ENCODE measurements around the gene PRDM4. TPM values are rescaled to one million over a fixed set of nuclear protein-coding genes. Genes with fewer than 3 reads are reported as not detected.

The PRDM4 gene
- polyA plus RNA-seq, 3 donors = 6.5 to 16.4 (median 7.0) TPM

DNA sequence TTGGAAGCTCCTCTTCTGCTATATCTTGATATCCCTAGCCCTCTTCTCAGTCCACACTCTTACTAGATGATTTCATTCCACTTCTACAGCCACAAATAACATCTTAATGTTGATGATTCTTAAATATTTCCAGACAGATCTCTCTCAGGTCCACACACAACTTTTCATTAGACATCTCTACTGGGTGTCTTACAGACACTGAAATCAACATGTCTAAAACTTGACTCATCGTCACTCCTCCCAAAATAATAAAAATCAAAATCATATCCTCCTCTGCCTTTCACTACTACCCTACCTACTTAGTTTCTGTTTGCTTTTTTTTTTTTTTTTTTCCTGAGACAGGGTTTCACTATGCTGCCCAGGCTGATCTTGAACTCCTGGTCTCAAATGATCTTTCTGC, 11.9 kb downstream of the PRDM4 start:
- H3K27ac Mint-ChIP-seq = no peak overlapping the region
- Histone ChIP-seq H3K27ac (ENCODE audit: low read depth in 1 of 2, low read length in 2 of 2) (peak overlapping the region in 1 of 2 donors; percentile 54), H3K9ac (ENCODE audit: insufficient read depth, low read length, poor library complexity, severe bottlenecking) (no peak overlapping the region), H4K20me1 (ENCODE audit: insufficient read depth, low read length) (peaks cover 51% of the 10 kb centered on the region), H3K27me3 (ENCODE audit: control insufficient read depth in 2 of 2, insufficient read depth in 2 of 2, low read length in 2 of 2) (no peaks in the 10 kb centered on the region), H3K4me3 (replicated peaks in 1 of 3; ENCODE audit: low read depth in 2 of 3, low read length in 3 of 3) (no peak overlapping the region), H3K4me2 (replicated peaks; ENCODE audit: extremely low read depth, low read length, poor library complexity, severe bottlenecking) (no peak overlapping the region), H3K36me3 (replicated peaks in 1 of 2; ENCODE audit: control insufficient read depth in 1 of 2, insufficient read depth in 2 of 2, low read length in 2 of 2) (peaks cover 89 to 96% of the 10 kb centered on the region in 2 donors), H3K79me2 (ENCODE audit: insufficient read depth, low read length) (peaks cover 16% of the 10 kb centered on the region), H3K4me1 (ENCODE audit: control insufficient read depth in 1 of 2, insufficient read depth in 2 of 2, low read length in 2 of 2) (no peaks in the 10 kb centered on the region), H2AFZ (ENCODE audit: insufficient read depth, low read depth, low read length, poor library complexity, severe bottlenecking) (no peak overlapping the region), H3K9me3 (replicated peaks in 1 of 2; ENCODE audit: control insufficient read depth in 1 of 2, insufficient read depth in 1 of 2, low read length in 2 of 2) (no peaks in the 10 kb centered on the region)
- no peak overlapping the region for H3K4me3 Mint-ChIP-seq
- no peaks in the 10 kb centered on the region for H3K9me3 Mint-ChIP-seq
- DNase-seq = no peak
- intact Hi-C loops (cut with micrococcal nuclease) = no loop called here
- TF ChIP-seq, protein P1, sequence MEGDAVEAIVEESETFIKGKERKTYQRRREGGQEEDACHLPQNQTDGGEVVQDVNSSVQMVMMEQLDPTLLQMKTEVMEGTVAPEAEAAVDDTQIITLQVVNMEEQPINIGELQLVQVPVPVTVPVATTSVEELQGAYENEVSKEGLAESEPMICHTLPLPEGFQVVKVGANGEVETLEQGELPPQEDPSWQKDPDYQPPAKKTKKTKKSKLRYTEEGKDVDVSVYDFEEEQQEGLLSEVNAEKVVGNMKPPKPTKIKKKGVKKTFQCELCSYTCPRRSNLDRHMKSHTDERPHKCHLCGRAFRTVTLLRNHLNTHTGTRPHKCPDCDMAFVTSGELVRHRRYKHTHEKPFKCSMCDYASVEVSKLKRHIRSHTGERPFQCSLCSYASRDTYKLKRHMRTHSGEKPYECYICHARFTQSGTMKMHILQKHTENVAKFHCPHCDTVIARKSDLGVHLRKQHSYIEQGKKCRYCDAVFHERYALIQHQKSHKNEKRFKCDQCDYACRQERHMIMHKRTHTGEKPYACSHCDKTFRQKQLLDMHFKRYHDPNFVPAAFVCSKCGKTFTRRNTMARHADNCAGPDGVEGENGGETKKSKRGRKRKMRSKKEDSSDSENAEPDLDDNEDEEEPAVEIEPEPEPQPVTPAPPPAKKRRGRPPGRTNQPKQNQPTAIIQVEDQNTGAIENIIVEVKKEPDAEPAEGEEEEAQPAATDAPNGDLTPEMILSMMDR (IDR thresholded peaks at IDR 0.05) = no peak
- 80% methylated on average over 1 of the region's 1 CpG for WGBS (ENCODE audit: insufficient coverage)
- peaks cover 43 to 53% of the 10 kb centered on the region in 2 donors for H3K36me3 Mint-ChIP-seq
- H3K27me3 Mint-ChIP-seq (ENCODE audit: low read depth in 3 of 3) = no peaks in the 10 kb centered on the region
- H3K4me1 Mint-ChIP-seq = no peaks in the 10 kb centered on the region

DNA sequence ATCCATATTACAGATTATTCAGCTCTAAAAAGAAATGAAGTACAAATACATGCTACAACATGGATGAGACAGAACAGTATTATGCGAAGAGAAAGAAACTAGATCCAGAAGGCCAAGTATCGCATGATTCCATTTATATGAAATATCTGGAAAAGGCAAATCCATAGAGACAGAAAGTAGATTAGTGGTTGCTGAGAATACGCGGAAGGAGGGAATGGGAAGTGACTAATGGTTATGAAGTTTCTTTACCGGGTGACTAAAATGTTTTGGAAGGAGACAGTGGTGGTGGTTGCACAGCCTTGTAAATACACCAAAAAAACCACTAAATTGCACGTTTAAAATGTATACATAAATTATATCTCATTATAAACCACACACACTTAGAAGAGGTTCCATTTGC, 12.5 kb downstream of the PRDM4 start:
- H3K4me3 ChIP-seq (replicated peaks in 1 of 3; ENCODE audit: low read depth in 2 of 3, low read length in 3 of 3) = no peak overlapping the region
- H3K36me3 Mint-ChIP-seq = peaks cover 43 to 53% of the 10 kb centered on the region in 2 donors
- no peaks in the 10 kb centered on the region for H3K4me1 Mint-ChIP-seq
- no peak overlapping the region for H3K4me3 Mint-ChIP-seq
- H3K9ac ChIP-seq (ENCODE audit: insufficient read depth, low read length, poor library complexity, severe bottlenecking) = no peak overlapping the region
- no peaks in the 10 kb centered on the region for H3K9me3 Mint-ChIP-seq
- WGBS (ENCODE audit: insufficient coverage) = no CpG with 5 or more reads among the region's 6 CpGs
- peak overlapping the region in 1 of 2 donors; percentile 54 for H3K27ac ChIP-seq (ENCODE audit: low read depth in 1 of 2, low read length in 2 of 2)
- H3K27ac Mint-ChIP-seq = no peak overlapping the region
- H3K27me3 Mint-ChIP-seq (ENCODE audit: low read depth in 3 of 3) = no peaks in the 10 kb centered on the region
- TF ChIP-seq, protein P1 (IDR thresholded peaks at IDR 0.05) = no peak
- no peak for DNase-seq
- intact Hi-C loops (cut with micrococcal nuclease) = no loop called here
- no peaks in the 10 kb centered on the region for H3K9me3 ChIP-seq (replicated peaks in 1 of 2; ENCODE audit: control insufficient read depth in 1 of 2, insufficient read depth in 1 of 2, low read length in 2 of 2)
- H3K4me1 ChIP-seq (ENCODE audit: control insufficient read depth in 1 of 2, insufficient read depth in 2 of 2, low read length in 2 of 2) = no peaks in the 10 kb centered on the region
- H2AFZ ChIP-seq (ENCODE audit: insufficient read depth, low read depth, low read length, poor library complexity, severe bottlenecking) = no peak overlapping the region
- peaks cover 51% of the 10 kb centered on the region for H4K20me1 ChIP-seq (ENCODE audit: insufficient read depth, low read length)
- H3K36me3 ChIP-seq (replicated peaks in 1 of 2; ENCODE audit: control insufficient read depth in 1 of 2, insufficient read depth in 2 of 2, low read length in 2 of 2) = peaks cover 89 to 96% of the 10 kb centered on the region in 2 donors
- H3K79me2 ChIP-seq (ENCODE audit: insufficient read depth, low read length) = peaks cover 16% of the 10 kb centered on the region
- no peaks in the 10 kb centered on the region for H3K27me3 ChIP-seq (ENCODE audit: control insufficient read depth in 2 of 2, insufficient read depth in 2 of 2, low read length in 2 of 2)
- no peak overlapping the region for H3K4me2 ChIP-seq (replicated peaks; ENCODE audit: extremely low read depth, low read length, poor library complexity, severe bottlenecking)

All from CD14-positive monocyte (primary cell).